NCI-H524 (cell line): Measurements from ENCODE around the gene NBPF3.
"Not testable (repeated sequence)": the region's sequence is repeated elsewhere in the genome, so short reads cannot be mapped to it uniquely, and the experiment has no call there.

Source experiments
- DNase-seq, 2 experiments: peaks; one replicate each; lab custom pipeline; 2025; lab: John Stamatoyannopoulos, UW

The NBPF3 gene

GRCh38 chr1:21438646-21439312, 1.2 kb upstream of the NBPF3 start:
- DNase-seq, result not testable (repeated sequence)

GRCh38 chr1:21439345-21439720, 604 bp upstream of the NBPF3 start:
- DNase-seq, result no peak

- DNase-seq, result not testable (repeated sequence)
Observed at GRCh38 chr1:21440630-21441125, 741 bp downstream of the NBPF3 start.

- DNase-seq, result not testable (repeated sequence)
Observed at GRCh38 chr1:21446647-21447046, 6.7 kb downstream of the NBPF3 start.

- no peak for DNase-seq
Observed at GRCh38 chr1:21447311-21447710, 7.4 kb downstream of the NBPF3 start.

GRCh38 chr1:21449906-21450305, 10.0 kb downstream of the NBPF3 start:
- no peak for DNase-seq

- DNase-seq, result no peak
Observed at GRCh38 chr1:21451212-21451611, 11.3 kb downstream of the NBPF3 start.

- peak in 1 of 2 experiments; percentile 16 for DNase-seq
Observed at GRCh38 chr1:21451981-21452411, 12.1 kb downstream of the NBPF3 start.

GRCh38 chr1:21453964-21454614, 14.2 kb downstream of the NBPF3 start:
- DNase-seq, result not testable (repeated sequence)

- DNase-seq, result not testable (repeated sequence)
Observed at GRCh38 chr1:21454904-21455303, 15.0 kb downstream of the NBPF3 start.

- DNase-seq, result no peak
Observed at GRCh38 chr1:21457654-21458053, 17.7 kb downstream of the NBPF3 start.

- not testable (repeated sequence) for DNase-seq
Observed at GRCh38 chr1:21465127-21465526, 25.2 kb downstream of the NBPF3 start.

- DNase-seq, result not testable (repeated sequence)
Observed at GRCh38 chr1:21467946-21468345, 28.0 kb downstream of the NBPF3 start.

- DNase-seq, result no peak
Observed at GRCh38 chr1:21468599-21468998, 28.7 kb downstream of the NBPF3 start.

- no peak for DNase-seq
Observed at GRCh38 chr1:21469581-21469980, 29.6 kb downstream of the NBPF3 start.

GRCh38 chr1:21472861-21473260, 32.9 kb downstream of the NBPF3 start:
- no peak for DNase-seq

- no peak for DNase-seq
Observed at GRCh38 chr1:21478356-21478755, 38.4 kb downstream of the NBPF3 start.

- DNase-seq, result not testable (repeated sequence)
Observed at GRCh38 chr1:21483881-21484280, 43.9 kb downstream of the NBPF3 start.

- DNase-seq, result no peak
Observed at GRCh38 chr1:21489146-21489545, 49.2 kb downstream of the NBPF3 start.

- peak; percentile 31 to 53 for DNase-seq
Observed at GRCh38 chr1:21490774-21491487, 51.0 kb downstream of the NBPF3 start.

GRCh38 chr1:21491488-21492355, 51.8 kb downstream of the NBPF3 start:
- peak; percentile 82 to 90 for DNase-seq

GRCh38 chr1:21492356-21492625, 52.4 kb downstream of the NBPF3 start:
- peak in 1 of 2 experiments; percentile 42 for DNase-seq
